ENCODE data around the gene SFXN2. TPM values are rescaled to one million over a fixed set of nuclear protein-coding genes. Genes with fewer than 3 reads are reported as not detected.

SFXN2 gene
- total RNA-seq: 10 to 100 TPM; 15.2 to 15.6 TPM

DNA sequence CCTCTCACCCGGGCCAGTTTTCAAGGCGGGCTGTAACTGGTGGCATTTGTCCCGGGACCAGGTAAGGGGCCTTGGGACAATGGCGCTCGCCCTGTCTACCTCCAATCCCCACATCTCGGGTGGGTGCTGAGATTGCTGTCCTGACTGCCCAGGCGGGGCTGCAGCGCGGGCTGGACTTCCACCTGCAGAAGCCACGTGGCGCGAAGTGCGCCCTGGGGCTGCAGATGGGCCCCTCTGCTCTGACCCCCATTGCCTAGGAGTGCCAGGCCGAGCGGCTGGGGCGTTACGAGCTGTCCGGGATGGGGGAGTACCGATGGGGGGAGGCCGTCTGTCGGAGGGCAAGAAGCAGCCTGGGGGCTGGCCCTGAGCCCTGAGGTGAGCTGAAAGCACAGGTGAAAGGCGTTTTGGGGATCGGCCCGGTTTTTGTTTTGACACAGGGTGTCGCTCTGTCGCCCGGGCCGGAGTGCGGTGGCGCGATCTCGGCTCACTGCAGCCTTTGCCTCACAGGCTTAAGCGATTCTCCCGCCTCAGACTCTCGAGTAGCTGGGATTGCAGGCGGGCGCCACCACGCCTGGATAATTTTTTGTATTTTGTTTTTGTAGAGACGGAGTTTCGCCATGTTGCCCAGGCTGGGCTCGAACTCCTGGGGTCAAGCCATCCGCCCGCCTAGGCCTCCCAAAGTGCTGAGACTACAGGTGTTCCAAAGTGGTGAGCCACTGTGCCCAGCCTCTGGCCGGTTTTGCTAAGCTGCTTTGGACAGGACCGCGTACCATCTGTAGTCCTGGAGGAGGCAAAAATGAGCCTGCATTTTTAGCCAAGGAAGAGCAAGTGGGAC is at the start of gene SFXN2:
SFXN2 (plus strand) TSS at position 16 of the 835 bp plus-strand sequence. CDS start 12,001 bp downstream, outside the sequence.

GRCh38 chr10:102713814-102714620 is 419 bp upstream of the SFXN2 start, which contains the start of gene ARL3:
Gene ARL3, minus strand, starts transcription at chr10:102714397. Its CDS starts 122 bp downstream, at chr10:102714275.

GRCh38 chr10:102743588-102744373 is 29.3 kb downstream of the SFXN2 start, which contains the start of gene WBP1L:
Gene WBP1L, plus strand, starts transcription at chr10:102743948. Its CDS starts 106 bp downstream, at chr10:102744054.

Other genes with a start within 250 kb of the SFXN2 start
- 10 to 100 TPM; 60.4 to 67.5 TPM for gene ACTR1A, start 211.9 kb upstream of the SFXN2 start, total RNA-seq
- gene SUFU, start 210.7 kb upstream of the SFXN2 start, total RNA-seq: 10 to 100 TPM; 12.0 to 12.3 TPM
- gene TRIM8, start 70.2 kb upstream of the SFXN2 start, total RNA-seq: 10 to 100 TPM; 39.4 to 41.1 TPM
- 1 to 10 TPM; 2.8 to 3.2 TPM for gene ARL3, start 239 bp upstream of the SFXN2 start, total RNA-seq
- 10 to 100 TPM; 28.1 TPM for gene WBP1L, start 29.3 kb downstream of the SFXN2 start, total RNA-seq
- gene CYP17A1, start 122.8 kb downstream of the SFXN2 start, total RNA-seq: not detected
- gene BORCS7, start 139.6 kb downstream of the SFXN2 start, total RNA-seq: 10 to 100 TPM; 14.6 to 16.7 TPM
- under 1 TPM; 0.58 TPM for gene AS3MT, start 154.8 kb downstream of the SFXN2 start, total RNA-seq
- gene CNNM2, start 203.7 kb downstream of the SFXN2 start, total RNA-seq: 1 to 10 TPM; 7.5 to 8.4 TPM

All from activated naive CD4-positive, alpha-beta T cell treated with anti-CD3 and anti-CD28 coated beads, Interleukin-2, amount 10 ng/mL, durations not matched to agents 5 hours and 36 hours (primary cell).